HG03066 (cell line): Measurements from ENCODE around the gene EN1.
A peak's percentile ranks its signal among the peaks of the same experiment; 100 is the strongest.

Experiments
- ATAC-seq: cut with Tn5 transposase; IDR thresholded peaks from one replicate; pipeline ENCODE4 v1.9.1; 2021; ENCODE audit warnings: low read depth; ENCODE audit not compliant: unreplicated experiment

EN1 gene

DNA sequence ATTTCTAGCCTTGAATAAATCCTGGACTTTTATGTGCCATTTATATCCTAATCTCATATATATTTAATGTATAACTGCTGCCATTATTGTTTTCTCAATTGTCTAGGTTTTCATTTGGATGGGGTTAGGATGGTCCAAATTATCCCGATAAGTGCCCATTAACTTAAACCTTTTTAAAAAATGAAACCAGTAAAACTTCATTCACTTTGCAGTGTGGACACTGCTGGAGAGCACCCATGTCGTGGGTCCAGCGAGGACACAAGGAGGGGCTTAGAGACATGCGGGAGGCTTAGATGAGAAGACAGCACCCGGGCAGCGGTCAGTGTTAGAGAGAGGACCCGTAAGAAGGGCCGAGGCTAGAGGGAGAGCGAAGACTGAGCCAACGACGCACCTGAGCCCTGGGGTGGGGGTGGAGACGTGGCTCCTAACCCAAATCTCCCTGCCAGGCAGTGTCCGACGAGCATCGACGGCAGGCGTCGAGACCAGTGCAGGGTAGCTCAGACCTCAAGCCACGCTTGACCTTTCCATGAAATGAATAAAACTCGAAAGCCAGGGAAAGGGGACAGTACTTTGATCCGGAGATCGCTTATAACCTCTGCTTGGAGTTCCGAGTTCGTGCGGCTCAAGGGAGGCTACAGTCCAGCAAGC, 9.0 kb upstream of the EN1 start:
- no peak for ATAC-seq

DNA sequence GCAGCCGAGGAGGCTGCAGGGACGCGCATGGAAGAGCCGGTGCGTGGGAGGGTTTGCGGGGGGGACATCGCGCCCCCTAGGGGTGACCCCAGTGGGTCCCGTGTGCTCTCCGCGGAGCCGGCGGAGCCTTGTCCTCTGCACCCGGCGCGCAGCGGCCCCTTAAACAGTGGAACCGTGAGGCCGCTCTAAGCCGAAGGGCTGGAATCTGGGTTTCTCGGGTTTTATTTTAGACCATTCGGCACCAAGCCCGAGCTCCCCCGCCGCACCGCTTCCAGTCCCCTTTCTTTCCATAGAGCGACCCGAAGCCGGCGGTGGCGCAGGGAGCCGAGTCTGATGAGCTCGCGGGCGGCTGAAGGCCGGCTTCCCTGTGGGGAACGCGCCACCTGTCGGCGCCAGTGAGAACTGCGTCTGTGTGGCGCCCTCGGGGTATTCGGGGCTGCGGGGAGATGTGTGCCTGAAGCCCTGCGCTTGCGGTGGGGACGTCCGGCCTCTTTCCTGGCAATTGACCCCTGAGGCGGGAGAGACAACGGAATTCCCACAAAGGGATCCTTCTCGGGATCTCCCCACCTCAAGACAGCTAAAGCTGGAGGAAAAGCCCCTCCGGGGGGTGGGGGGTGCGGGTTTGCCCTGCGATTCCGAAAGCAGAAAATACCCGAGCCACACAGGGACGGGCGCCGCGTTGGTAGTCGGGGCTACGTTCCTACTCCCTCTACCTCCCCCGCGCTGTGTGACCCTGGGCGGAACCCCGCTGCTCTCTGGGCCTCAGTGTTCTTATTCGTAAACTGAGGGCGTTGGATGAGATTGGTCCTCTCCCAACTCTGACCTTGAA, 8.2 kb upstream of the EN1 start:
- peak; percentile 86 for ATAC-seq

- no peak for ATAC-seq
Observed at GRCh38 chr2:118854507-118855345, 7.3 kb upstream of the EN1 start.

- ATAC-seq: no peak
Observed at GRCh38 chr2:118853651-118854291, 6.3 kb upstream of the EN1 start.

DNA sequence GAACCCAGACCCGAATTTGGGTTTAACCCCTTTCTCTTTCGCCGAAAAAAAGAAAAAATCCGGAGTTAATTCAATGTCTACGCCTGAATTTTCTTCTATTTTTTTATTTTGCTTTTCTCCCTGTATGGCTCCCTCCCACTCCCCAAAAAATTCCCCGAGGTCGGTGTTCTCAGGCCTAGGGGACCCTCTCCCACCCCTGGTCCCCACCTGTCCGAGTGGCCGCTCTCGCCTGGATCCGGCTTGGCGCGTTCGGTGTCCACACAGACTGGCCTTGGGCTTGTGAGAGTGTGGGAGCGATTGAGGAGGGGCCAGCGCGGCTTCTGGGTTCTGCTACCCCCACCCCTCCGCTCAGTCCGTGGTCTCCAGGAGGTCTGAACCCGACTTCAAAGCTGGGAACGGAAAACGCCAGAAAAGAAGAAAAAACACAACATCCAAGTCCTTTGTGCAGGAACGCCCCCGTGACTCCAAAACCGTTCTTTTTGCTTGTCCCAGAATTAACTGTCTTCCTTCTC, 5.7 kb upstream of the EN1 start:
- ATAC-seq: no peak

DNA sequence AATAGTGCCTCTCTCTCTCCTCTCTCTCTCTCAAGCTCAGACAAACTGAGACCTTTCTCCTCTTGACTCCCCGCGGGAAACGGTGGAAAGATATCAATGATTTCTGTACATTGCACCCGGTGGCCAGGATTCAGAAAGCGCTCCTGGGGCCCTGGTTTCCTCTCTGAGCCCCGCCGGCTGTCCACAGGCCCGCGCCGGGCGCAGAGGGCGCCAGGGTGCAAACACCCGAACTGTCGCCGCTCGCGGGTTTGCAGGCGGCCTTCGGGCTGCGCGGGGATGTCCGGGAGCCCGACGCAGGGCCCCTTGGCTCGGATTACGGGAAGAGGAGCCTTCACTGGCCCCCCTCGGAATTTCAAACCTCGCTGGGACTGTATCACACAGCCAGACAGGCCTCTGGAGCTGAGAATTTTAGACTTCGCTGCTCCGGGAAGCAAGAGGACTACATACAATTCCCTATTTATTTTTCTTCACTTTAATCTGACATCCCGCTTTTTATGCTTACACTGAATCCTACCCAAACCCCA, 5.2 kb upstream of the EN1 start:
- ATAC-seq: no peak

GRCh38 chr2:118851650-118852049, 4.2 kb upstream of the EN1 start:
- no peak for ATAC-seq

DNA sequence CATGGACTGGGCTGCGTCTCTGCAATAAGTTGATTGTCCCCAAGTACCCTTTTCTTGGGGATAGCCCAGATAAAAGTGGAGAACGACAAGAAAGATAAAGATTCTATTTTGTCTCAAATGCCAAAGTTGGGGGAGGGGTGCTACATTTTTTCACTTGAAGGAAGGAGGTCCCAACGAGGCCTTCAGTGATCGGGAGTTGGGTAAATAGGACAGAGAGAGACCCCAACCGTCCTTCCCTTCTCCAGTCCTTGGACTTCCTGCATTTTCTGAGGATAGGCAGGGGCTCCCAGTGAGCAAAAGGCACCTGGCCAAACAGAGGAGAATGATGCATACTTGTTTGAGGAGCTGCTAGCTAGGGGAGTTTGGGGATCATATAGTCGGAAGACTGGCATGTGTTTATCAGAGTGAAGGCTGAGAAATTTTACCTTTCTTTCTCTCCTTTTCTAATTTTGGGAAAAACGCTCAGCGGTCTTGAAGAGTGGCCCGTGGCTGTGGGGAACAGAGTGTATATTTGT, 3.5 kb upstream of the EN1 start:
- no peak for ATAC-seq

- no peak for ATAC-seq
Observed at GRCh38 chr2:118850168-118850900, 2.9 kb upstream of the EN1 start.

DNA sequence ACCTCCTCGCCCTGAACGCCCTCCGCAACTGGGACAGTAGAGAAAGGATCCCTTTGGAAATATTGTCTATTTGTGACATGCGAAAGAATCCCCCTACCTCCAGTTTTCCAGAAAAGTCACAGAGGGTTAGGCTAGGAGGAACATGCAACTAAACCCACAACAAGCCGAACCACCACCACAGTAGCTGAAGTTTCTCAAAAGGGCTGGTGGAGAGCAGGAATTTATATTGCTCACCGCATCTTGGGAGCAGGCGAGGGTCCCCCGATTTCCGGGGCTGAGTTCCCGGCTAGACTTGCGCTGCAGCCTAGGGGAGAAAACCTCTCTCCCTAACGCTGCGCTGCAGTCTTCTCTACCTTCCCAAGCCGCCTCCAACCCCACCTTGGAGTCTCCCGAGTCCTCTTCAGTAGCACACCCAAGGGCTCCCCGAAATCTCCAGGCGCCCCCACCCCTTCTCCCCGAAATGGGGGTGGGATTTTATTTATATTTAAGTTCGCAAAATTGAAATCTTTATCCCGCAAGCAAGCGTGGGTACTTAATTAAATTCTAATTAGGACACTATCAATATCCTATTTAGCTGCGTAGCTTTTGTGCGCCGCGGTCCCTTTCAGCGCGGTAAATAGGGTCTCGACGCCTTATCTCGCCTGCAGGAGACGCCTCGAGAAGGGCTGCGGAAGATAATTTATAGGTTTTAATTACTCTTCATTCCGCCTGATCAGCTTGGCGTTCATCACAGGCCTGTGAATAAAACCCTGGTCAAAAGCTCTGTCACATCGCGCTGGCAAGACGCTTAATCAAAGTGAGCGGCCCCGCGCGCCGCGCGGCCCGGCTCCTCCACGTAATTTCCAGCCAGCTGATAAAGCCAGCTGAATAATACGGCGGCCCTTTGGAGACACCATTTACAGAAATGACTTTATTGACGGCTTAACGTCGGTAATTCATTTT, 2.0 kb upstream of the EN1 start:
- ATAC-seq: no peak

- ATAC-seq: no peak
Observed at GRCh38 chr2:118848381-118849225, 1.2 kb upstream of the EN1 start.

DNA sequence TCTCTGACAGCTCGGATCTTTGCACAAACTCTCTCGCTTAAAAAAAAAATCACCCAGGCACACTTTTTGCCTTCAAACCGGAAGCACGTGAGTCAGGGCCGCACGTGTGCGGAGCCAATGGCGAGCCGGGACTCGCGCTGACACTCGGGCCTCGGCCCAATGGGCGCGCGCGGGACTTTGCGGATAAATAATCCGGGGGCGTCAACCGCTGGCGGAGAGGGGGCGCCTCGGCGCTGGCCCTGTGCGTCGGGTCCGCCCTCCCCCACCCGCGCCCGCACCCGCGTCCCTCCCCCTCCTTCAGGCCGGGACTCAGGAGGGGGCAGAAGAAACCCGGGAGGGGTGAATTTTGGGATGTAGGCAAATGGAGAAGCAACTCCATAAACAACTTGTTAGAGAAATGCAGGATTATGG, 319 bp upstream of the EN1 start:
- ATAC-seq: no peak

GRCh38 chr2:118846442-118846952, 951 bp downstream of the EN1 start:
- ATAC-seq: no peak

DNA sequence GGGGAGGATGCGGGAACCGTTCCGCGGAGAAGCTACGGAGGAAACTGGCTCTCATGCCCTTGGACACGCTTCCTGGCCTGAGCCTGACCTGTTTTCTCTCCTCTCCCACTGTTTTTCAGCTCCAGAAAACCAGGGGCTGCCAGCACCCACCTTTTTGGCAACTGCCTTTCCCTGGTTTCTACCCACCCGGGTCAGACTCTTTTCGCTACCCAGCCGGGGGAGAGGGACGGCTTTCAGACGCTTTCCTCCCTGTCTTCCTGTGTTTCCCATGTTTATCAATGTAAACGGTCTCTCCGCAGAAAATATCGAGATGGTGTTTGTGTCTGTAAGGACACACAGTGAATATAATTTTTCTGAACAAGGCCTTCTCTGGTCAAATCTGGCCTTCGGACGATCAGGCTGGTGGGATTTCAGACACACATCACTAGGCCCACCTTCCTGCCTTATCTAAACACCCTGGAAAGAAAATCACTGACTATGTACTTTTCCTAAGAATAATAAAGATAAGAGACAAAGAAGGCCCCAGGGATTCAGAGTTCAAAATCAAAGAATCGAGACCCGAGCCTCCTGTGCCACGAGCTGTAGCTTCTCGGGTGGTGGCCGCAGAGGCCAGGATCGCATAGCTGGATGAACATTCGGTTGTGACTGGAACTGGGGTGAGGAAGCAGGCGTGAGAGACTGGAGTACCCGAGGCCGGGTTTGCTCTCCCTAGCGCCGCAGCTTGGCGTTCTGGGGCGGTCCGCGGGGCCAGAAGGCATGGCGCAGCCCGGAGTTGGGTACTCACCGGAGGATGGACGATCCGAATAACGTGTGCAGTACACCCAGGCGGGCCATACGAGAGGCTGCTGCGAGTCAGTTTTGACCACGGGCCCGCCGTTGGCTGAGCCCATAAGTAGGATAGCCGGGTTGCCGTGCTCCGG, 1.7 kb downstream of the EN1 start:
- no peak for ATAC-seq

DNA sequence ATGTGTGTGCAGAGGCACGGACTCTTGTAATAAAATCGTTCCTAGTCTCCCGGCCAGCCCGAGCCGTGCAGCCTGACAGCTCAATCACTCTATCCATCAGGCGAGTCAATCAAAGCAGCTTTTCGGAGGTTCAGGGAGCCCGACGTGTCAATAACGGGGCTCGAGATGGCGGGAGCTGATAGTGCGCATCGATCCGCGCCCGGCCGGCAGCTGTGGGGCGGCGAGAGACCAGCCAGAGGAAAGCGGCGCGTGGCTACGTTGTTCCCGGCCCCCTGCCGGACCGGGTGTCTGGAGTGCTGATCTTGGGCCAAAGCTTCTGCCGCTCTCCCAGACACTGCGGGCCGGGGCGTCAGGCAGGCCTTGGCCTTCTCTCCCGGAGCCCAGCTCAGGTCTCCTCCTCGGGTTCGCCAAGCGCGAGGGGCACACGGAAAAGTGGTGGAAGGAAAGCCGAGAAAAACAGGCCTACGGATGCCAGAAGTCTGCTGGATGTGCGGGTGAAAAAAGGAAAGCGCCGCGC, 2.4 kb downstream of the EN1 start:
- ATAC-seq: no peak
